Stomach (tissue), 4 donors: Measurements from ENCODE around the gene SAMM50.

Experiments used
- EP300 ChIP-seq: sonication (generic); formaldehyde crosslinking; IDR thresholded peaks from one replicate; pipeline ENCODE4 v1.6.1; 2017; ENCODE audit warnings: antibody characterized with exemption
- POLR2A ChIP-seq, 4 donors: fragments of 450-650 bp; IDR thresholded peaks; one replicate each; pipeline ENCODE4 v1.6.1; 2016; ENCODE audit warnings: antibody characterized with exemption in 4 of 4, control low read depth in 2 of 4, mild to moderate bottlenecking in 1 of 4, moderate library complexity in 1 of 4
- POLR2AphosphoS5 ChIP-seq, 3 donors: sonication (generic); formaldehyde crosslinking; IDR thresholded peaks; one replicate each; pipeline ENCODE4 v1.6.1; 2016; ENCODE audit warnings: antibody characterized with exemption in 3 of 3
- TF ChIP-seq, protein P1 (sequence below), 7 experiments: fragments of 450-650 bp in 4 of 7; fragments of 200-600 bp in 3 of 7; sonication (generic) in 3 of 7; IDR thresholded peaks; one replicate each; pipeline ENCODE4 v1.5.1; 2016 to 2019; ENCODE audit warnings: antibody characterized with exemption in 7 of 7, control low read depth in 2 of 7, mild to moderate bottlenecking in 1 of 7

DNA sequence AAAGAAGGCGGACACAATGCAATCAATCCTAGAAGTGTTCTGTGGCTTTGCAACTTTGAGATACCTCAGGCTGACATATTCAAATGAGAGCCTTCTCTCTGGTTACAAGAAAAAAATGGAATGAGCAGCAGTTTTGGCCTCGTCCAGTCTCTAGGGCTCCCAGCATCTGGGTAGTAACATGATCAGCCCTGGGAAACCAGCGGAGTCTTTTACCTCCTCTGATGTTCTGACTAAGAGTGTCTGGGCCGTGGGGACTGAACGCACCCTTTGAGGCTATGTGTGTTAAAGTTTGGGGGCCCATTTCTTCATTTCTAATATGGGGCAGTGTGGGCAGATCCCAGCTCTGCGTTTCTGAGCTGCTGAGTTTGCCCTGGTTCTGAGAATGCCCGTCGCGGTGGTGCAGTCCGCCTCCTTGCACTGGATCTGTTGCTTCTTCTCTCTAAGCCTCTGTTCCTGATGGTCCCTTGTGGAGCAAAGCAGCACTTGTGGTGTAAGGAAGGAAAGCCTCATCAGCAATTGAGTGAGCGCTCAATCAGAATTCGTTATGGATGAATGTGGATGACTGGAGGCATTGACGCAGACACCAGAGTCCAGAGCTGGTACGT is 77.0 kb downstream of the SAMM50 start:
- TF ChIP-seq, protein P1, sequence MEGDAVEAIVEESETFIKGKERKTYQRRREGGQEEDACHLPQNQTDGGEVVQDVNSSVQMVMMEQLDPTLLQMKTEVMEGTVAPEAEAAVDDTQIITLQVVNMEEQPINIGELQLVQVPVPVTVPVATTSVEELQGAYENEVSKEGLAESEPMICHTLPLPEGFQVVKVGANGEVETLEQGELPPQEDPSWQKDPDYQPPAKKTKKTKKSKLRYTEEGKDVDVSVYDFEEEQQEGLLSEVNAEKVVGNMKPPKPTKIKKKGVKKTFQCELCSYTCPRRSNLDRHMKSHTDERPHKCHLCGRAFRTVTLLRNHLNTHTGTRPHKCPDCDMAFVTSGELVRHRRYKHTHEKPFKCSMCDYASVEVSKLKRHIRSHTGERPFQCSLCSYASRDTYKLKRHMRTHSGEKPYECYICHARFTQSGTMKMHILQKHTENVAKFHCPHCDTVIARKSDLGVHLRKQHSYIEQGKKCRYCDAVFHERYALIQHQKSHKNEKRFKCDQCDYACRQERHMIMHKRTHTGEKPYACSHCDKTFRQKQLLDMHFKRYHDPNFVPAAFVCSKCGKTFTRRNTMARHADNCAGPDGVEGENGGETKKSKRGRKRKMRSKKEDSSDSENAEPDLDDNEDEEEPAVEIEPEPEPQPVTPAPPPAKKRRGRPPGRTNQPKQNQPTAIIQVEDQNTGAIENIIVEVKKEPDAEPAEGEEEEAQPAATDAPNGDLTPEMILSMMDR (IDR thresholded peaks at IDR 0.05): no peak
- no peak for TF ChIP-seq POLR2AphosphoS5 (IDR thresholded peaks at IDR 0.05)
- TF ChIP-seq EP300: no peak
- no peak for TF ChIP-seq POLR2A (IDR thresholded peaks at IDR 0.05)
